ENCODE measurements around the gene RIMBP2. TPM values are rescaled to one million over a fixed set of nuclear protein-coding genes. Genes with fewer than 3 reads are reported as not detected.

The RIMBP2 gene
- total and polyA plus RNA-seq, 11 donors = 2.1 TPM; not detected in 10

DNA sequence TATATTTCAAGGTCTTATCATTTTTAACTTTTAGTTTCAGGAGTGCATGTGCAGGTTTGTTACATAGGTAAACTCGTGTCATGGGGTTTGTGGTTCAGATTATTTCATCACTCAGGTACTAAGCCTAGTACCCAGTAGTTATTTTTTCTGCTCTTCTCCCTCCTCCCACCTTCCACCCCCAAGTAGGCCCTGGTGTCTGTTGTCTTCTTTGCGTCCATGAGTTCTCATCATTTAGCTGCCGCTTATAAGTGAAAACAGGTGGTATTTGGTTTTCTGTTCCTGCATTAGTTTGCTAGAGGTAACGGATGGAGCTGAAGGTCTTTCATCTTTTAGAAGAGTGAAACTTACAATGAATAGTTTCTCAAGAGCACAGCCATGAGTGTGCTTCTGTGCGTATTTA, 354.0 kb downstream of the RIMBP2 start:
- H3K27me3 ChIP-seq = peaks cover 0 to 24% (median 0%) of the 10 kb centered on the region in 9 donors
- no peaks in the 10 kb centered on the region for H3K9me3 ChIP-seq
- TF ChIP-seq, protein P1, sequence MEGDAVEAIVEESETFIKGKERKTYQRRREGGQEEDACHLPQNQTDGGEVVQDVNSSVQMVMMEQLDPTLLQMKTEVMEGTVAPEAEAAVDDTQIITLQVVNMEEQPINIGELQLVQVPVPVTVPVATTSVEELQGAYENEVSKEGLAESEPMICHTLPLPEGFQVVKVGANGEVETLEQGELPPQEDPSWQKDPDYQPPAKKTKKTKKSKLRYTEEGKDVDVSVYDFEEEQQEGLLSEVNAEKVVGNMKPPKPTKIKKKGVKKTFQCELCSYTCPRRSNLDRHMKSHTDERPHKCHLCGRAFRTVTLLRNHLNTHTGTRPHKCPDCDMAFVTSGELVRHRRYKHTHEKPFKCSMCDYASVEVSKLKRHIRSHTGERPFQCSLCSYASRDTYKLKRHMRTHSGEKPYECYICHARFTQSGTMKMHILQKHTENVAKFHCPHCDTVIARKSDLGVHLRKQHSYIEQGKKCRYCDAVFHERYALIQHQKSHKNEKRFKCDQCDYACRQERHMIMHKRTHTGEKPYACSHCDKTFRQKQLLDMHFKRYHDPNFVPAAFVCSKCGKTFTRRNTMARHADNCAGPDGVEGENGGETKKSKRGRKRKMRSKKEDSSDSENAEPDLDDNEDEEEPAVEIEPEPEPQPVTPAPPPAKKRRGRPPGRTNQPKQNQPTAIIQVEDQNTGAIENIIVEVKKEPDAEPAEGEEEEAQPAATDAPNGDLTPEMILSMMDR (IDR thresholded peaks at IDR 0.05) = no peak
- TF ChIP-seq POLR2A (IDR thresholded peaks at IDR 0.05) = no peak
- no peak for ATAC-seq
- no peak overlapping the region for H3K4me3 ChIP-seq
- intact Hi-C loops (cut with DNase I) = no loop called here
- DNase-seq = no peak
- no peak overlapping the region for H3K27ac ChIP-seq
- 86 to 87% (median 87%) methylated on average over 5 of the region's 5 CpGs for WGBS, 4 donors
- H3K4me1 ChIP-seq = no peaks in the 10 kb centered on the region
- H3K36me3 ChIP-seq = no peaks in the 10 kb centered on the region

DNA sequence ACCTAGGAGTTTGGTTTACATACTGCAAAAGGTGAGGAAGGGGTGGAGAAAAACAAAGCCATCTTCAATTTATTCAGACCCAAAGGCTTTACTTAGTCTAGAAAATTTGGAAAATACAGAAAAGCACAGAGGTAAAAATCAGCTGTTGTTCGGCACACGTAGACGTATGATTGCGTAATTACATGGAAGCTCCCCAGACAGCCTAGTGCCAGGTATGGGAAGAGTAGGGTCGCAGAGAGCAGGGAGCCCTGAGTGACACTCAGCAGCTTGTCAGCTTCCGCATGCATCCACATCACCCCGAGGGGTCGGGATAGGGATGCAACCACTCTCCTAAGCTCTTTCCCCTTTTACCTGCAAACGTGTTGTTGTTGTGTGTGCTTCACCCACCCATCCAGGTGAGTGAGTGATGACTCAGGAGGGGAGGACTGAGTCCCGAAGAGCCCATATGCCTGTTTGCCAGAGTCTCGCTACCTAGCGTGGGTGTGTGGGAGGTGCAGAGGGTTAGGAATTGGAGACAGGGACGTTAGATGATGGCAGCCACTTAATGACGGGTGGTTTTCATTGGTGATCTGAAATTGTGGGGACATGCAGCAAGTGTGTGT, 358.3 kb downstream of the RIMBP2 start:
- ATAC-seq (no peak), DNase-seq (no peak)
- no peaks in the 10 kb centered on the region for H3K9me3 ChIP-seq
- peaks cover 0 to 29% (median 0%) of the 10 kb centered on the region in 9 donors for H3K27me3 ChIP-seq
- TF ChIP-seq POLR2A (IDR thresholded peaks at IDR 0.05) = no peak
- TF ChIP-seq, protein P1 (IDR thresholded peaks at IDR 0.05) = no peak
- H3K4me1 ChIP-seq = no peaks in the 10 kb centered on the region
- no peak overlapping the region for H3K27ac ChIP-seq
- H3K4me3 ChIP-seq = no peak overlapping the region
- 58 to 65% (median 62%) methylated on average over 14 of the region's 14 CpGs for WGBS, 4 donors
- no peaks in the 10 kb centered on the region for H3K36me3 ChIP-seq
- intact Hi-C loops (cut with DNase I) = no loop called here

DNA sequence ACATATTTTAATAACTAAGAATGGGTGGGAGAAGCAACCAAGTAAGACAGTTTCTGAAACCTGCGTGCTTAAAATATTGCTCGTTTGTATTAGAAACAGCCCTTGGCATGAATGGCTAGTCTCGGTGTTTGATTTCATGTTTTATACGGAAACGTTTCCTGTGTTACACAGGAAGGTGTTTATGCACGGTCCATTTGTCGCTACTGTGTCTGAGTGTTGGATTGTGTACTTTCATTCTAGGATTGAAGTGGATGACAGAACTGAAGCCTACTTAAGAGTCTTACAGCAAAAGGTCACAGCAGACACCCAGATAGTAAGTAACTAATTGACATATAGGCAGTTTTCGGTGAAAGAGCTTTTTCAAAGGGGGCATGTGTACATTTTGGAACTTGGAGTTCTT, 358.9 kb downstream of the RIMBP2 start:
- no peak overlapping the region for H3K27ac ChIP-seq
- 55 to 73% (median 66%) methylated on average over 8 of the region's 8 CpGs for WGBS, 4 donors
- H3K27me3 ChIP-seq = peaks cover 0 to 35% (median 0%) of the 10 kb centered on the region in 9 donors
- intact Hi-C loops (cut with DNase I) = no loop called here
- no peak overlapping the region for H3K4me3 ChIP-seq
- DNase-seq (no peak), ATAC-seq (no peak)
- no peaks in the 10 kb centered on the region for H3K36me3 ChIP-seq
- no peaks in the 10 kb centered on the region for H3K4me1 ChIP-seq
- no peaks in the 10 kb centered on the region for H3K9me3 ChIP-seq
- TF ChIP-seq, protein P1 (IDR thresholded peaks at IDR 0.05) = no peak
- no peak for TF ChIP-seq POLR2A (IDR thresholded peaks at IDR 0.05)

DNA sequence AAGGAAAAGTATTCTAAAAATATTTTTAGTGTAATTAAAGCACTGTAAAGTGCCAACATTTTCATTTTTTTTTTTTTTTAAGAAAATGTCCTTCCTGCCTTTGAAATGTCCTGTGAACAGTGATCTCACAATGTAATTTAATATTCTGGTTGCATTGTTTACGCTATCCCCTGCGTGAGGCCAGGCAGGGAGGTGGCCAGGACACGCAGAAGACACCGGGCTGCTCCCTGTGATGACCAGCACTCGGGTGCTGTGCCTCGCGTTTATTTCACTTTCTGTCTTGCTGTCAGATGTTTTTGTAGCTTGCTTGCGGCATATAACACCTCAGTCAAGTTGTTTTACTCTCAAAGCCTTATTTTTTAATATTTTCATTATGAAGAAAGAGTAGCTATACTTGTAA, 359.9 kb downstream of the RIMBP2 start:
- no peaks in the 10 kb centered on the region for H3K36me3 ChIP-seq
- DNase-seq (no peak), ATAC-seq (peak in 1 of 4 donors; percentile 57)
- no peak overlapping the region for H3K27ac ChIP-seq
- no peaks in the 10 kb centered on the region for H3K4me1 ChIP-seq
- intact Hi-C loops (cut with DNase I) = no loop called here
- peaks cover 0 to 41% (median 0%) of the 10 kb centered on the region in 9 donors for H3K27me3 ChIP-seq
- TF ChIP-seq, protein P1 (IDR thresholded peaks at IDR 0.05) = no peak
- no peak for TF ChIP-seq POLR2A (IDR thresholded peaks at IDR 0.05)
- WGBS, 4 donors = 52 to 63% (median 55%) methylated on average over 8 of the region's 8 CpGs
- no peaks in the 10 kb centered on the region for H3K9me3 ChIP-seq
- no peak overlapping the region for H3K4me3 ChIP-seq
